ENCODE measurements around the gene BAMBI. TPM values are rescaled to one million over a fixed set of nuclear protein-coding genes. Genes with fewer than 3 reads are reported as not detected.

BAMBI gene
- total RNA-seq, 3 donors from 2014 or later (not counting 1 experiment from before 2014, with no cell fraction given), result 0.70 to 0.95 (median 0.94) TPM

GRCh38 chr10:28719789-28720436 lies 42.6 kb downstream of the BAMBI start:
- Histone ChIP-seq H3K36me3 (ENCODE audit: control insufficient read depth, insufficient read depth, low read length) (no peaks in the 10 kb centered on the region), H3K27ac (ENCODE audit: low read length) (no peak overlapping the region), H3K9me3 (ENCODE audit: control insufficient read depth, insufficient read depth, low read length) (no peaks in the 10 kb centered on the region), H3K4me1 (ENCODE audit: control insufficient read depth, insufficient read depth, low read length) (peaks cover 5% of the 10 kb centered on the region), H3K27me3 (ENCODE audit: control insufficient read depth, insufficient read depth, low read length) (no peaks in the 10 kb centered on the region), H3K4me3 (ENCODE audit: low read length) (no peak overlapping the region)
- Mint-ChIP-seq H3K4me3 (no peak overlapping the region), H3K27ac (no peak overlapping the region), H3K36me3 (no peaks in the 10 kb centered on the region), H3K4me1 (no peaks in the 10 kb centered on the region), H3K27me3 (ENCODE audit: low read depth in 2 of 2) (peaks cover 22 to 25% of the 10 kb centered on the region in 2 donors), H3K9me3 (no peaks in the 10 kb centered on the region)
- WGBS (ENCODE audit: insufficient coverage), result 55% methylated on average over 7 of the region's 8 CpGs
- TF ChIP-seq CTCF (IDR thresholded peaks at IDR 0.05), result no peak
- intact Hi-C loops (cut with micrococcal nuclease), result no loop called here
- DNase-seq (no peak), ATAC-seq (no peak)

GRCh38 chr10:28721318-28721951 lies 44.1 kb downstream of the BAMBI start:
- H3K36me3 Mint-ChIP-seq, result no peaks in the 10 kb centered on the region
- H3K27ac ChIP-seq (ENCODE audit: low read length), result no peak overlapping the region
- no peaks in the 10 kb centered on the region for H3K9me3 ChIP-seq (ENCODE audit: control insufficient read depth, insufficient read depth, low read length)
- ATAC-seq (no peak), DNase-seq (no peak)
- intact Hi-C loops (cut with micrococcal nuclease), result no loop called here
- H3K27me3 ChIP-seq (ENCODE audit: control insufficient read depth, insufficient read depth, low read length), result no peaks in the 10 kb centered on the region
- H3K9me3 Mint-ChIP-seq, result no peaks in the 10 kb centered on the region
- TF ChIP-seq CTCF (IDR thresholded peaks at IDR 0.05), result no peak
- 62% methylated on average over 10 of the region's 11 CpGs for WGBS (ENCODE audit: insufficient coverage)
- H3K4me3 ChIP-seq (ENCODE audit: low read length), result no peak overlapping the region
- H3K4me1 Mint-ChIP-seq, result no peaks in the 10 kb centered on the region
- H3K27me3 Mint-ChIP-seq (ENCODE audit: low read depth in 2 of 2), result peaks cover 22 to 25% of the 10 kb centered on the region in 2 donors
- H3K36me3 ChIP-seq (ENCODE audit: control insufficient read depth, insufficient read depth, low read length), result no peaks in the 10 kb centered on the region
- no peak overlapping the region for H3K27ac Mint-ChIP-seq
- peaks cover 5% of the 10 kb centered on the region for H3K4me1 ChIP-seq (ENCODE audit: control insufficient read depth, insufficient read depth, low read length)
- no peak overlapping the region for H3K4me3 Mint-ChIP-seq

GRCh38 chr10:28722065-28722803 lies 44.9 kb downstream of the BAMBI start:
- no peak overlapping the region for H3K27ac Mint-ChIP-seq
- Histone ChIP-seq H3K9me3 (ENCODE audit: control insufficient read depth, insufficient read depth, low read length) (no peaks in the 10 kb centered on the region), H3K36me3 (ENCODE audit: control insufficient read depth, insufficient read depth, low read length) (no peaks in the 10 kb centered on the region), H3K4me1 (ENCODE audit: control insufficient read depth, insufficient read depth, low read length) (peaks cover 5% of the 10 kb centered on the region), H3K27ac (ENCODE audit: low read length) (no peak overlapping the region), H3K27me3 (ENCODE audit: control insufficient read depth, insufficient read depth, low read length) (no peaks in the 10 kb centered on the region), H3K4me3 (ENCODE audit: low read length) (no peak overlapping the region)
- TF ChIP-seq CTCF (IDR thresholded peaks at IDR 0.05), result no peak
- H3K36me3 Mint-ChIP-seq, result no peaks in the 10 kb centered on the region
- intact Hi-C loops (cut with micrococcal nuclease), result no loop called here
- no peaks in the 10 kb centered on the region for H3K4me1 Mint-ChIP-seq
- ATAC-seq (no peak), DNase-seq (no peak)
- H3K4me3 Mint-ChIP-seq, result no peak overlapping the region
- no peaks in the 10 kb centered on the region for H3K9me3 Mint-ChIP-seq
- peaks cover 22 to 25% of the 10 kb centered on the region in 2 donors for H3K27me3 Mint-ChIP-seq (ENCODE audit: low read depth in 2 of 2)
- 3% methylated on average over 46 of the region's 46 CpGs for WGBS (ENCODE audit: insufficient coverage)
